Measurements from ENCODE around the gene MSI2.

DNA sequence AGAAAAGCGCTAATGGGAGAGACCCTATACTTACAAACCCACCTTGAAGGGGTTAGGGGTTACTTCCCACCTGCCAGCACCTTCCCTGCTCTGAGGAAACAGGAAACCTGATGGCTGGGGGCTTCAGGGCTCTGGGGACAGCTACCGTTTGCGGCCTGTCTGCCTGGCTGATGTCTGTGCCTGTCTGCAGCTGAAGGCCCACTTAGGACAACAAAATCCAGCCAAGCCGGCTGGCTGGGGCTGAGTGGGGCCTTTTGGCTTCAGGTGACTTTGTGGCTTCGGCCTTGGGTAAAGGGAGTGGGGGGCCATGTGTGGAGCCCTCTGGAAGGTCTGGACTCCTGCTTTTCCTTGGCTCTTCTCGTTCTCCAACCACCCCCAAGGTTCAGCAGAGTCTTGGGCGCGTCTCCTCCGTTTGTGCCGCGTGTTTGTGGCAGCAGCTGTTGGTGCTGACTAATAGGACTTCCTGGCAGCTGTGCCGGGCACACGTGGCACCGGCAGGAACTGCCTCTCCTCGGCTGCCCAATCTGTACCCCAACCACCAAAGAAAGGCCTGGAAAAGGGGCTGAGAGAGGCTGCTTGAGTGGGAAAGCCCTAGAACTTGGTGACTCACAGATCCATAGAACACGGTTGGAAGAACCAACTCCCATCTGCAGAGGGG, 186.7 kb downstream of the MSI2 start:
- peak; percentile 30 for TF ChIP-seq POLR2AphosphoS5 (IDR thresholded peaks at IDR 0.05)
- TF ChIP-seq, protein P1, sequence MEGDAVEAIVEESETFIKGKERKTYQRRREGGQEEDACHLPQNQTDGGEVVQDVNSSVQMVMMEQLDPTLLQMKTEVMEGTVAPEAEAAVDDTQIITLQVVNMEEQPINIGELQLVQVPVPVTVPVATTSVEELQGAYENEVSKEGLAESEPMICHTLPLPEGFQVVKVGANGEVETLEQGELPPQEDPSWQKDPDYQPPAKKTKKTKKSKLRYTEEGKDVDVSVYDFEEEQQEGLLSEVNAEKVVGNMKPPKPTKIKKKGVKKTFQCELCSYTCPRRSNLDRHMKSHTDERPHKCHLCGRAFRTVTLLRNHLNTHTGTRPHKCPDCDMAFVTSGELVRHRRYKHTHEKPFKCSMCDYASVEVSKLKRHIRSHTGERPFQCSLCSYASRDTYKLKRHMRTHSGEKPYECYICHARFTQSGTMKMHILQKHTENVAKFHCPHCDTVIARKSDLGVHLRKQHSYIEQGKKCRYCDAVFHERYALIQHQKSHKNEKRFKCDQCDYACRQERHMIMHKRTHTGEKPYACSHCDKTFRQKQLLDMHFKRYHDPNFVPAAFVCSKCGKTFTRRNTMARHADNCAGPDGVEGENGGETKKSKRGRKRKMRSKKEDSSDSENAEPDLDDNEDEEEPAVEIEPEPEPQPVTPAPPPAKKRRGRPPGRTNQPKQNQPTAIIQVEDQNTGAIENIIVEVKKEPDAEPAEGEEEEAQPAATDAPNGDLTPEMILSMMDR (IDR thresholded peaks at IDR 0.05) = no peak
